ENCODE results near the gene ZNF606. TPM values are rescaled to one million over a fixed set of nuclear protein-coding genes. Genes with fewer than 3 reads are reported as not detected.

Gene ZNF606
- polyA plus RNA-seq, 1 donor (not counting 4 experiments of a cell fraction or from before 2014, with no cell fraction given), result 3.5 TPM

- TF ChIP-seq EZH2 (IDR thresholded peaks at IDR 0.05; ENCODE audit: low read length) (no peak), CTCF (optimal IDR thresholded peaks at IDR 0.05 in 1 of 3, IDR thresholded peaks at IDR 0.05 in 1 of 3, conservative IDR thresholded peaks at IDR 0.05 in 1 of 3; ENCODE audit: extremely low read depth in 1 of 3, insufficient read depth in 2 of 3, low read length in 3 of 3) (no peak)
- Histone ChIP-seq H3K4me2 (ENCODE audit: control insufficient read depth, extremely low read depth, insufficient read depth, low read depth, low read length) (no peak overlapping the region), H3K4me1 (ENCODE audit: control insufficient read depth, extremely low read depth, insufficient read depth, low read length) (peaks cover 7% of the 10 kb centered on the region), H4K20me1 (ENCODE audit: control insufficient read depth, extremely low read depth, insufficient read depth, low read length) (no peaks in the 10 kb centered on the region), H3K4me3 (ENCODE audit: control insufficient read depth in 2 of 3, extremely low read depth in 1 of 3, insufficient read depth in 2 of 3, low read depth in 1 of 3, low read length in 3 of 3) (no peak overlapping the region), H3K27me3 (ENCODE audit: control insufficient read depth, extremely low read depth, insufficient read depth, low read length) (no peaks in the 10 kb centered on the region), H3K36me3 (ENCODE audit: control insufficient read depth in 2 of 2, extremely low read depth in 1 of 2, insufficient read depth in 2 of 2, low read length in 2 of 2) (no peaks in the 10 kb centered on the region), H3K79me2 (ENCODE audit: control insufficient read depth, insufficient read depth, low read length) (no peaks in the 10 kb centered on the region), H2AFZ (ENCODE audit: control insufficient read depth, low read length) (no peak overlapping the region), H3K9ac (ENCODE audit: control insufficient read depth, extremely low read depth, insufficient read depth, low read length) (no peak overlapping the region), H3K9me1 (ENCODE audit: control insufficient read depth, extremely low read depth, insufficient read depth, low read length) (no peaks in the 10 kb centered on the region), H3K9me3 (ENCODE audit: control insufficient read depth, low read depth, low read length) (peaks cover 8% of the 10 kb centered on the region), H3K27ac (ENCODE audit: control insufficient read depth, insufficient read depth, low read length) (no peak overlapping the region)
- dilution Hi-C loops (cut with MboI; ENCODE audit: extremely low pct_ligation_motif_present, low sequenced_read_pairs), result no loop called here
- DNase-seq (ENCODE audit: low read depth, low spot score), result no peak
- no peak for FAIRE-seq
These were observed 11.5 kb upstream of the ZNF606 start for GRCh38 chr19:58014141-58014540.

- Histone ChIP-seq H3K27me3 (ENCODE audit: control insufficient read depth, extremely low read depth, insufficient read depth, low read length) (no peaks in the 10 kb centered on the region), H3K79me2 (ENCODE audit: control insufficient read depth, insufficient read depth, low read length) (peaks cover 3% of the 10 kb centered on the region), H3K4me3 (ENCODE audit: control insufficient read depth in 2 of 3, extremely low read depth in 1 of 3, insufficient read depth in 2 of 3, low read depth in 1 of 3, low read length in 3 of 3) (no peak overlapping the region), H2AFZ (ENCODE audit: control insufficient read depth, low read length) (no peak overlapping the region), H3K4me1 (ENCODE audit: control insufficient read depth, extremely low read depth, insufficient read depth, low read length) (peaks cover 14% of the 10 kb centered on the region), H3K9me3 (ENCODE audit: control insufficient read depth, low read depth, low read length) (peaks cover 22% of the 10 kb centered on the region), H3K4me2 (ENCODE audit: control insufficient read depth, extremely low read depth, insufficient read depth, low read depth, low read length) (peak overlapping the region; percentile 93), H3K9me1 (ENCODE audit: control insufficient read depth, extremely low read depth, insufficient read depth, low read length) (no peaks in the 10 kb centered on the region), H3K9ac (ENCODE audit: control insufficient read depth, extremely low read depth, insufficient read depth, low read length) (no peak overlapping the region), H3K36me3 (ENCODE audit: control insufficient read depth in 2 of 2, extremely low read depth in 1 of 2, insufficient read depth in 2 of 2, low read length in 2 of 2) (peaks cover 7 to 13% of the 10 kb centered on the region in 2 experiments), H4K20me1 (ENCODE audit: control insufficient read depth, extremely low read depth, insufficient read depth, low read length) (no peaks in the 10 kb centered on the region), H3K27ac (ENCODE audit: control insufficient read depth, insufficient read depth, low read length) (no peak overlapping the region)
- dilution Hi-C loops (cut with MboI; ENCODE audit: extremely low pct_ligation_motif_present, low sequenced_read_pairs), result no loop called here
- DNase-seq (ENCODE audit: low read depth, low spot score), result no peak
- FAIRE-seq, result no peak
- no peak for TF ChIP-seq CTCF (optimal IDR thresholded peaks at IDR 0.05 in 1 of 3, IDR thresholded peaks at IDR 0.05 in 1 of 3, conservative IDR thresholded peaks at IDR 0.05 in 1 of 3; ENCODE audit: extremely low read depth in 1 of 3, insufficient read depth in 2 of 3, low read length in 3 of 3)
- TF ChIP-seq EZH2 (IDR thresholded peaks at IDR 0.05; ENCODE audit: low read length), result no peak
These were observed 7.9 kb upstream of the ZNF606 start for GRCh38 chr19:58010507-58010906.

Measured in keratinocyte (primary cell).